GM19324 (cell line): ENCODE measurements around the gene MBNL1.
A peak's percentile ranks its signal among the peaks of the same experiment; 100 is the strongest.

ENCODE experiments used
- ATAC-seq: cut with Tn5 transposase; IDR thresholded peaks from one replicate; pipeline ENCODE4 v1.9.1; 2021; ENCODE audit warnings: mild to moderate bottlenecking, moderate library complexity; ENCODE audit not compliant: unreplicated experiment, low FRiP score

The MBNL1 gene

DNA sequence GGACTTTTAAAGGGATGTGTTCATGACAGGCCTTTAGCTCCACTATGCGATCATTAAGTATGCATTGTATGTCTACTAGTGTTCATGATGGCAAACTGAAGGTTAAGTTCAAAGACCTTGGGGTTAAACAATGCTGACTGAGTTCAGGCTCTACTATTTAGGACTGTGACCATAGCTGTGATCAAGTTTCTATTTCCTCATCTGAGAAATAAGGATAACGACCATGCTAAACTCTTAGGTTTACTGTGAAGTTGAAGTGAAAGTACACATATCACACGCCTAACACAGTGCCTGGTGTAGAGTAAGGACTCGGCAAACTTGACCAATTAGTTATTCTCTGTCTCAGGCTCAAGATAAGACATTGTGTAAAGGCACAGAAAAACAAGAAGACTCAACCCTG is 243.2 kb downstream of the MBNL1 start:
- ATAC-seq = peak; percentile 43

DNA sequence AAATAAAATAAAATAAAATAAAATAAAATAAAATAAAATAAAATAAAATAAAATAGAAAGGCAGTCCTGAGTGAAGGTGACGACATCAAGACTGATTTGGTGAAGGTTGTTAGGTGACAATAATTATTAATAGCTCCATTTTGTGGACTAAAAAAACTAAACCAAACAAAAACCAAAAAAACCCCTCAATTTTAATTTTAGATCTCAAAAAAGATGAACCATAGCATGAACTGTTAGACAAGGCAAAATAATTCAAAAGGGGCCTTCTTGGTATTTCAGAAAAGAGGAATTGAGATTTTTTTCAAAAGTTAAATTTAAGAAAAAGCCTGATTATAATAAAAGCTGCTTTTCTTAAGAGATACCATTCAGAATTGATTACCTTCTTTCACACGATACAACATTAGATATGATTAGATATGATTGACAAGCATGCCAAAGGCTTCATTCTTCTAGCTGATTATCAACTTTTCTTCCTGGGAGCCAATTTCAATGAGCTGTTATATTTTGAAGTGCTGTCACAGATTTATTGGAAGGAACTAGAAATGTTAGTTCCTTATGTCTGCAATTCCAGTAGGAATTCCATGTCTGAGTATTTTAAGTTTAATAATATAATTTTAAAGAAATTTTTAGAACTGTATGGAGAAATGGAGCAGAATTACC is 244.7 kb downstream of the MBNL1 start:
- ATAC-seq = no peak
